Non-pigmented ciliary epithelial cell (primary cell): ENCODE data around the gene FRMD4A.

Experiments used
- DNase-seq: peaks from one replicate; pipeline ENCODE4 v3.0.0-alpha.2; 2010; ENCODE audit warnings: low read depth

Gene FRMD4A

DNA sequence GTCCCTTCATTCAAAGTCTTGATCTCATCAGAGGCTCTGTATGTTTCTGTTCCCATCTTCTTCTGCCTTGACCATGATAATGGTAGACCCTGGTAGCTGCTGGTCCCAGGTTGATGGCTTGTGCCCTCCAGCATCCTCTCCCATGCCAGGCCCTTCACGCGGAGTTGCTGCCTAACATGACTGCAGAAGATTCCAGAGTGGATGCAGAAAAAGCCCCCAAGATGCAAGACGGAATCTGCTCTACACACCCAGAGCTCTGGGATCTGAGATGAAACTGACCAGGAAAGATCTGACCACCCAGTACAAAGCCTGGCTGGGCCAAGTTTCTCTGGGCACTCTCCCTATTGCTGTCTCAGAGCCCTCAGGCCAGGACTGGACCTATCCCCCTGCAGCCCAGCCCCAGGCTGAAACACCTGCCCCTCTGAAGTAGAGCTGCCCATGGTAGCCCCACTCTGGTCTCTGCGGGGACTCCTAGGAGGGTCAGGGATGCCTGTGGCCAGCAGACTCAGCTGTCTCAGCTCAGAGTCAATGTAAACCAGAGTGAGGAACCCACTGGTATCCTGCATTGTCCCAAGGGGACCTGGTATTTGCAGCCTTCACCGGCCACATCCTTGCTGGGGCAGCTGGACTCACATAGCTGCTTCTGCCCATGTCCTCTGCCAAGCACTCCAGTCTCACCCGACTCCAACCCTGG, 9.5 kb upstream of the FRMD4A start:
- no peak for DNase-seq

- DNase-seq, result no peak
Observed at GRCh38 chr10:14336736-14337135, 6.0 kb upstream of the FRMD4A start.

DNA sequence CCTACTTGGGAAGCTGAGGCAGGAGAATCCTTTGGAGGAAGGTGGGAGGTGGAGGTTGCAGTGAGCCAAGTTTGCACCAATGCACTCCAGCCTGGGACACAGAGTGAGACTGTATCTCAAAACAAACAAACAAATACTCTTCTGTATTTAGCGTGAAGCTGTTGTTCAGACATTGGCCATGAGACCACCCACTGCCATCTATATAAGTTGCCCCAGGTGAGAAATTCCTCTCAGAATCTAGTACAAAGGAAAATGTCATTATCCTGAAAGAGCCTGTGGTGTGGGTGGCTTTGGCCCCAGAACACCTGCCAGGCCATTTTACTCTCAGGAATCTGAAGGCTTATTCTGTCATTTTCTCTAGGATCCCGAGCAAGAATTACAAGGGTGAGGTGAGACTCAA, 4.0 kb upstream of the FRMD4A start:
- no peak for DNase-seq

GRCh38 chr10:14333606-14334005, 2.9 kb upstream of the FRMD4A start:
- DNase-seq, result no peak

DNA sequence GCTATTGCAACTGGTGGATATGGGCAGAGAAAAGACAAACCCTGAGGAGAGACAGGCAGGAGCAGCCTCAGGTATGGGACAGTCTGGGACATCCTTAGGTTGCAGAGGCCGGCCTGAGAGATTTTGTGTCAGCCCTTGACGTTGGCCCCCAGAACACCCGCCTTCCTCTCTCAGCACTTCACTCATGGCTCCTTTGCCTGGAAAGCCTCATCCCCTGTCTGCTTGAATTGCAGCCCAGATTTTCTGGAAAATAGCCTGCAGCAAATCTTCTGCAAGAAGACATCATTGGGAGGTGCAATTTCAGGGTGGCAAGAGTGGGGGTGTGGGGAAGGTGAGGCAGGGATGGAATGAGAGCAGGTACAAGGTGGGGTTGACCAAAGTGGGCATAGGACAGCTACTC, 2.2 kb upstream of the FRMD4A start:
- DNase-seq, result no peak

DNA sequence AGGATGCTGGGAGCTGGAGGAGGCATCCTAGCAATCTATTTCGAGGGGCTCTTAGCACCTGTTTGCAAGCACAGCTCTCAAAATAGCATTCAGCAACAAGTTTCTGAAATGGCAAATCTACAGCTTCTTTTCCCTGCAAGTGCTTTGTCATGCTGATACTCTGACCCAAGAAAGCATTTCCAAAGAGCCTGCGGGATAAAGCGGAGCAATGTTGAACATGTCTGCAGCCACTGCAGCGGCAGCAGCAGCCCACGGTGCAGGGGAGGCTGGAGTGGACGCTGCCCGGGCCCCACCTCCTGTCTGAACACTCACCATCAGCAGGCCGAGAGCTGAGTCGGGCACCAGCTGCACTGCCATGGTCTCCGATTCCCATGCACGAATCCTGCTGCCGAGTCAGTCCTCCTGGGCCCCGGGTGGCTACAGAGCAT, 964 bp downstream of the FRMD4A start:
- no peak for DNase-seq

DNA sequence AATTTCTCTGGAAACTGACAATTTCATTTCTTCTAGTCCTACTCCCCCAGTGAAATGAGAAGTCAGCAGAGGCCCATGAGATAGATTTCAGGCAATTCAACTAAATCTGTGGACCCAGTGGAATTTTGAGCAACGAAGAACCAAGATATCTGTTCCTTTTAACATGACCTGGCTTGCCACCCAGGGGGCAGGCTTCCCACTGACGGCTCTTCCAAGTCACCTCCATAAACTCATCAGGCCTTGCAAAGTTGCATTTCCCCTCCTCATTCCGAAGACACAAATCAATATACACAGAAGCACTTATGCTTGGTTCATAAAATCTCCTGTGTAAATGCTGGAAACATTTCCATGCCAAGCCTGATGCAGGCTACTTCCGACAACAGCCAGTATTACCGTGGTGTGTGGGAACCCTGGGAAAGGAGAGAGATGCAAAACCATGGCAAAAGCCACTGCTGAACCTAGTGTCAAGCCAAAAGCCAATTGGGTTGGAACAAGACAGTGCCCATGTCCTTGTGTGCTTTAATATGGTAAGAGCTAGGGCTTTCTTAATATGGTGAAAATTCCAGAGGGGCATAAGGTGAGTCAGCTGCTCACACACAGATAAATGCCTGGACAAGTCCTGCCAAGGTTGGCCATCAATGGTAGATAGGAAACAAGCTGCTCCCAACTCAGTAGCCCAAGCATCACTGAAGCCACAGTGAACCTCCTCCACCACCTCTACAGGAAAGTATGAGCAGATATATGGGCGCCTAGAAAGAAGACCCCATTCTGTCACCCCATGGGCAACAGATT, 1.6 kb downstream of the FRMD4A start:
- no peak for DNase-seq

- DNase-seq, result no peak
Observed at GRCh38 chr10:14327527-14327926, 3.2 kb downstream of the FRMD4A start.

DNA sequence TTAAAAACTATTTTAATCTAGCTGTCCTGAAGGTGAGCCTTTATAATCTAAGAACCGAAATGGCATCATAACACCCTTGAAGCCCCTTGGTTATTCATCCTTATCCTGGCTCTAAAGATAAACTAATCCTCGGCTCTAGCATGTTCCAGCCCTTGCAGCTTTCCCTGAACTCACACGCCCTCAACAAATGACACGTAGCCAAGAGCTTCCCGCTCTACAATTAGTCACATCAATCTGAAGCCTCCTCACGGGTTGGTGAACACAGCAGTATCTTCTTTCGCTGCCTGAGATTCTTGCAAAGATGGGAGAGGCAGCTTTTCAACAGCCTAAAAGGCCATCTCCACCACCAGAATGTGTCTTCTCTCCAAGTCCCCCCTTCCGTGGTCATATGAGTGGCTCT, 4.1 kb downstream of the FRMD4A start:
- no peak for DNase-seq

DNA sequence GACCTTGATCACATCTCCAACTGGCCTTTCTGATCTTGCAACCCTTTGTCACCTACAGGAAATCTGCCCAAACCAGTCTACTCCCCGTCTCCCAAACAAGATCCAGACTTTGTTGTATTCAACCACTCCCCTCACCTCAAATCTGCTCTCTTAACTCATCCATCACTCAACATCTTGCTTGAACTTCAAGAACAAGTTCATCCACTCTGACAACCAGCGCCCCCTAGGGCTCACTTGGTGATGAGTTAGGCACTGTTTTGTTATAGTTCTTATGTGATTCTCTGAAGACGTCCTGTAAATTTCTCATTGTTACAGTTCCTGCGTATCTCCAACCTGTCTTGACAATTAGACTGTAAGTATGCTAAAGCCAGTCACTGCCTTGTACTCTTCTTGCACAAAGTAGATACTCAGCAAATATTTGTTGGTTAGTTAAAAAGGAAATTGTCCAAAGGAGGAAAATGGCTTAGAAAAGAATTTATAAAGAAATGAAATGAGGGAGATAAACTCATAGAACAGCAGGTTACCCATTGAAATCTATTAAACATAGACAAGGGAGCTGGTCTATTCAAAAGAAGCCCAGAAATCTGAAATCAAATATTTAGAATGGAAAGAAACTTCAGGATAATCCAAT, 5.3 kb downstream of the FRMD4A start:
- DNase-seq, result no peak

GRCh38 chr10:14322526-14323188, 8.1 kb downstream of the FRMD4A start:
- no peak for DNase-seq

GRCh38 chr10:14318007-14318406, 12.7 kb downstream of the FRMD4A start:
- DNase-seq, result no peak

DNA sequence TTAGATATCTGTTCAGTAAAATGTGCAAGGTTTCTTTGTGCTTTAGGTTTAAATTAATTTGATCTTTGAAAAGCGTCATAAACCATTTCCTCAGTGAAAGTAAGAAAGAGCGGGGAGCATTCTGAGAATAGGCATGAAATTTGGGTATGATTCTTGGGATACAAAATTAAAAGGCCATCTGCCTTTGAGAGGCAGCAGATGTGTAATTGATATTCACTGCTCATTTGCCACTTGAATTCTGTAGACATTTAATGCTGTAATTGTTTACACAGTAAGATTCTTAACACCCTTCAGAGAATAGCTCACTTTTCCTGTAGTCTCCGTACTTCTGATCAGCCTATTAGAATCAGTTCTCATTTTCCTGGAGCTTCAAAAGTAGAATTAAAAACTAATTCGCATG, 18.7 kb downstream of the FRMD4A start:
- DNase-seq, result no peak

DNA sequence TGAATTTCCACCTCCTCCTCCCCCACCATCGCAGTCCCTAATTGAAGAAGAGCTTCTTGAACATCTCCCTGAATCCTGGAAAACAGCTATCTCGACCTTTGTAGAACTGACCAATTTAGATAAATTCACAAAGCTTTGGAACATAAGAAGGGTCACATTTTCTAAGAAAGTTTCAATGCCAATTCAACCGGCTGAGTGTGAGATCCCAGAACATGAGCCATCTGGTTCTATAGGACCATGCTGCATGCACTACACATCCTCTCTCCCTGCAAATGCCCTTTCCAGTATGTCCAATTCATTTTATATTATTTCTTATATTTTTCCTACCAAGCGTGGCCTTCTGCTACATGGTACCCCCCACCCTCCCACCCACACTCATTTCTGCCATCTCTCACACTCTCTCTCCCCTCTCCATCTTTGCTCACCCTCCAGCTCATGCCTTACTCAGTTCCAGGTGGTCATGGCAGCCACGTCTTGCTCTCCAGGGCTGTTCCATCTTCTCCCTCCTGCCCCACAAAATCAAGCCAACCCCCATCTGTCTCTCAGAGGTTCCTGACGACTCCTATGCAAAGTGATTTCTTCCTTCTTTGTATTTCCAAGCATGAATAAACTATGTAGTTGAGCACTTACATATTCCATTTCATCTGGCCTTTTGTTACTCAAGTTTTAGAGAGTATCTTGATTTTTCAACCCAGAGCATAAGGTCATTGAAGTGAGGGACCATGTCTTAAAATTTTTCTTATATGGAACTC, 19.3 kb downstream of the FRMD4A start:
- no peak for DNase-seq

DNA sequence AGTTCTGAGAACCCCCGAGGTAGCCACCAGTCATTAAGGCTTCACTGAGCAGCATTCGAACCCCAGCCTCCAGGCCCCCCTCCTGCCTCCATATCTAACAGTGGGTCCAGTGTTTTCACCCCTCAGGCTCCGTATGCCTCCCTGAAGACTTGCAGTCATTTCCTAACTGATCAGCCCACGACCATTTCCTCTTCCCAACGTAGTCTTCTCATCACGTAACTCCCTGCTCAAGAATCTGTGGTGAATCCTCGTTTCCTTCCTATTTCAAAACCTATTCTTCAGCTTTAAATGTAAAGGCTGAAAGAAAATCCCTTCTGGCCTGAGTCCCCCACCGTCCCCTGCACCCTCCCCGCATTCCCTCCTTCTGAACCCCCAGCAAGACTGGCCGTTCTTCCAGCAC, 21.1 kb downstream of the FRMD4A start:
- DNase-seq, result no peak

- DNase-seq, result no peak
Observed at GRCh38 chr10:14306190-14306589, 24.5 kb downstream of the FRMD4A start.

- DNase-seq, result no peak
Observed at GRCh38 chr10:14304046-14304445, 26.7 kb downstream of the FRMD4A start.

DNA sequence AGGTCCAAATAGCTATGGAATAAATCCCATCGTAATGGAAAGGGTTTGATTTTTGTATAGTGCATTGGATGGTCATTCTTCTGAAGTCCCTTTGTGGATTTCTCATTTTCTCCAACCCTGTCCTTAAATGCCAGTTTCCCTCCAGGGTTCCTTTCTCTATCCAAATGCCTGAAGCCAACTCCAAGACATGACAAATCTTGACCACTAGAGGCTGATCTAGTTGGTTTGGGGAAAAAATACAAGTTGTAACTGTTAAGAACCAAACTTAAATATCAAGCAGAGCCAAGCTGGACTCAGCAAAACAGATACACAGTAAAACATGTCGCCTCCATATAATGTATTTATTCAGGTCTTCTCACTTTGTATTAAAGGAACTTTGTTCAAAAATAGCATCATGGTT, 28.7 kb downstream of the FRMD4A start:
- no peak for DNase-seq

- DNase-seq, result no peak
Observed at GRCh38 chr10:14299556-14299955, 31.2 kb downstream of the FRMD4A start.

- DNase-seq, result no peak
Observed at GRCh38 chr10:14296065-14296709, 34.5 kb downstream of the FRMD4A start.

GRCh38 chr10:14294347-14295059, 36.2 kb downstream of the FRMD4A start:
- DNase-seq, result no peak
